Astrocyte of the spinal cord (primary cell): ENCODE results near the gene GRK4.
"Not testable (repeated sequence)": the region's sequence is repeated elsewhere in the genome, so short reads cannot be mapped to it uniquely, and the experiment has no call there.

Source experiments
- DNase-seq: peaks from one replicate; pipeline ENCODE4 v3.0.0; 2011; ENCODE audit warnings: low read depth, low spot score
- H3K4me3 ChIP-seq: 2 replicates; pipeline ENCODE4 v1.5.1; 2011; ENCODE audit warnings: low read depth, mild to moderate bottlenecking, low read length, moderate library complexity
- in situ Hi-C: cut with HindIII; loops from 2 replicates; pipeline ENCODE4 v1.10.0; 2017; ENCODE audit warnings: low sequenced_read_pairs
- TF ChIP-seq, protein P1 (sequence below): IDR thresholded peaks from 2 replicates; pipeline ENCODE4 v1.5.1; 2012; ENCODE audit warnings: low read depth, mild to moderate bottlenecking, low read length, inconsistent platforms

The GRK4 gene

DNA sequence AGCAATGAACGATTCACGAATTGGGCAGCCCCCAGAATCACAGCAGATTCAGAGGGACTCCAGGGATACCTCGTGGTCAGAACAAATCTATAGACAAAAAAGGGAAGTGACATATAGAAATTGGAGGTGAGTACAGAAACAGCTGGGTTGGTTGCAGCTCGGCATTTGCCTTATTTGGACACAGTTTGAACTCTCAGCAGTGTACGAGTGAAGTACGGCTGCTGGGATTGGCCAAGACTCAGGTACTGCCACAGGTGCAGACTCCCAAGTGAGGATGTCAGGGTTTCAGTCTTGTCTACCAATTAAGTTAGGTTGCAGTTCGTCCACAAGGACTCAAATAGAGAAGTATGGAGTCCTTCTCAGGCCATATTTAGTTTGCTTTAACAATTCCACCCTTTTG lies 82.8 kb downstream of the GRK4 start:
- in situ Hi-C loops = no loop called here
- no peak overlapping the region for H3K4me3 ChIP-seq
- no peak for DNase-seq
- TF ChIP-seq, protein P1, sequence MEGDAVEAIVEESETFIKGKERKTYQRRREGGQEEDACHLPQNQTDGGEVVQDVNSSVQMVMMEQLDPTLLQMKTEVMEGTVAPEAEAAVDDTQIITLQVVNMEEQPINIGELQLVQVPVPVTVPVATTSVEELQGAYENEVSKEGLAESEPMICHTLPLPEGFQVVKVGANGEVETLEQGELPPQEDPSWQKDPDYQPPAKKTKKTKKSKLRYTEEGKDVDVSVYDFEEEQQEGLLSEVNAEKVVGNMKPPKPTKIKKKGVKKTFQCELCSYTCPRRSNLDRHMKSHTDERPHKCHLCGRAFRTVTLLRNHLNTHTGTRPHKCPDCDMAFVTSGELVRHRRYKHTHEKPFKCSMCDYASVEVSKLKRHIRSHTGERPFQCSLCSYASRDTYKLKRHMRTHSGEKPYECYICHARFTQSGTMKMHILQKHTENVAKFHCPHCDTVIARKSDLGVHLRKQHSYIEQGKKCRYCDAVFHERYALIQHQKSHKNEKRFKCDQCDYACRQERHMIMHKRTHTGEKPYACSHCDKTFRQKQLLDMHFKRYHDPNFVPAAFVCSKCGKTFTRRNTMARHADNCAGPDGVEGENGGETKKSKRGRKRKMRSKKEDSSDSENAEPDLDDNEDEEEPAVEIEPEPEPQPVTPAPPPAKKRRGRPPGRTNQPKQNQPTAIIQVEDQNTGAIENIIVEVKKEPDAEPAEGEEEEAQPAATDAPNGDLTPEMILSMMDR = no peak

DNA sequence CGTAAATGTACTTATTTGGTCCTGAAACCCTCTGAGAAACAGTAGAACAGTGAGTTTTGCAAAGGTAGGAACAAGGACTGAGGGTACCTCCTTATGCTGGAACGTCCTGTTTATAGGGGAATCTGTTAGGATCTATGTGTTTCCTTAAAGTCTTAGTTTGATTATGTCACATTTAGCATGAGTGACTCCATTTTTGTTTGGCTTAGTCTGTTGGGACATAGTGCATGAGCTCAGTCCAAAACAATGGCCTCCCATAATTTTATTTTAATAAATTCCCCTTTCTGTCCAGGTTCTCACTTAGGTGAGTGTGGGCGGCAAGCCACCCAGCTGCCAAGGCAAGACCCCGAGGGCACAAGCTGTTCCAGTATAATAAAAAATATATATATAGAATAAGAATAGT lies 83.3 kb downstream of the GRK4 start:
- no peak for DNase-seq
- TF ChIP-seq, protein P1 = no peak
- H3K4me3 ChIP-seq = no peak overlapping the region
- in situ Hi-C loops = no loop called here

DNA sequence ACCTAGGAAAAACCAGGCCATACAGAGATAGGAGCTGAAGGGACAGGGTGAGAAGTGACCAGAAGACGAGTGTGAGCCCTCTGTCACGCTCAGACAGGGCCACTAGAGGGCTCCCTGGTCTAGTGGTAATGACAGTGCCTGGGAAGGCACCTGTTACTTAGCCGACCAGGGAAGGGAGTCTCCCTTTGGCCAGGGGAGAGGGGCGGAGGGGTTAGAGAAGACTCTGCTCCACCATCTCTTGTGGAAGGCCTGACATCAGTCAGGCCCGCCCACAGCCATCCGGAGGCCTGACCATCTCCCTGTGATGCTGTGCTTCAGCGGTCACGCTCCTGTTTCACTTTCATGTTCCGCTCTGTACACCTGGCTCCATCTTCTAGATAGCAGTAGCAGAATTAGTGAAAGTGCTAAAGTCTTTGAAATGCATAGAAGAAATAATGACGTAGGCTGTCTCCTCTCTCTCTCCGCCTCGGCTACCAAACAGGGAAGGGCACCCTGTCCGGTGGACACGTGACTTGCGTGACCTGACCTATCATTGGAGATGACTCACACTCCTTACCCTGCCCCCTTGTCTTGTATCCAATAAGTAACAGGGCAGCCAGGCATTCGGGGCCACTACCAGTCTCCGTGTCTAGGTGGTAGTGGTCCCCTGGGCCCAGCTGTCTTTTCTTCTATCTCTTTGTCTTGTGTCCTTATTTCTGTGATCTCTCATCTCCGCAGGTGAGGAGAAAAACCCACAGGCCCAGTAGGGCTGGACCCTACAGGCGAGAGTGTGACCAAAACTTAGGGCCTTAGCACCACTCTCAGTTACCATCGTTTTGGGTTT lies 84.3 kb downstream of the GRK4 start:
- TF ChIP-seq, protein P1 = peak; percentile 86
- peak; percentile 32 for DNase-seq
- in situ Hi-C loops = no loop called here
- no peak overlapping the region for H3K4me3 ChIP-seq

DNA sequence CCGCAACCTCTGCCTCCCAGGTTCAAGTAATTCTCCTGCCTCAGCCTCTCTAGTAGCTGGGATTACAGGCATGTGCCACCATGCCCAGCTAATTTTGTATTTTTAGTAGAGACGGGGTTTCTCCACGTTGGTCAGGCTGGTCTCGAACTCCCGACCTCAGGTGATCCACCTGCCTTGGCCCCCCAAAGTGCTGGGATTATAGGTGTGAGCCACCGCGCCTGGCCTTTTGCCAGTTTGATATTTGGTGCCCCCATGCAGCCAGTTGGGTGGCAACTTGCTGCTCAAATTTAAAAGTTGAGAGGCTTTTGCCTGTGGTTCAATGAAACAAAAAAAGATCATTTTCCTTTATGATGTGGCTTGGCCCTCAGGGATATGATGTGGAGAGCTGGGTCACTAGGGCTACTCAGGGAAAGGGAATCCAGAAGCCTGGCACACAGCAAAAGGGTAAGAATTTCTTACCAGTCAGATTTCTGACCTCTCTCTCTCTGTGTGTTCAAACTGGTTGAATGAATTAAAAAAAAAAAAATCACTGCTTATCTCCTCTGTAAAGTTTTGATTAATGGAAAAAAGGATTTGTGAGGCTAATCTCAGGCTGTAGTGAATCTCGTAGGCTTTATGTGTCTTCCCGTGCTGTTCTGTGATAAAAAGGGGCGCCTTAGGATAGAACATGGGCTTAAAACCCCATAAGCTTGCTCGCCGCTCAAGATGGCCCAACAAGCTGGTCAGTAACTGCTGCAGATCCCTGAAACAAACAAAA lies 87.9 kb downstream of the GRK4 start:
- in situ Hi-C loops, DNase-seq, H3K4me3 ChIP-seq: not testable (repeated sequence)

DNA sequence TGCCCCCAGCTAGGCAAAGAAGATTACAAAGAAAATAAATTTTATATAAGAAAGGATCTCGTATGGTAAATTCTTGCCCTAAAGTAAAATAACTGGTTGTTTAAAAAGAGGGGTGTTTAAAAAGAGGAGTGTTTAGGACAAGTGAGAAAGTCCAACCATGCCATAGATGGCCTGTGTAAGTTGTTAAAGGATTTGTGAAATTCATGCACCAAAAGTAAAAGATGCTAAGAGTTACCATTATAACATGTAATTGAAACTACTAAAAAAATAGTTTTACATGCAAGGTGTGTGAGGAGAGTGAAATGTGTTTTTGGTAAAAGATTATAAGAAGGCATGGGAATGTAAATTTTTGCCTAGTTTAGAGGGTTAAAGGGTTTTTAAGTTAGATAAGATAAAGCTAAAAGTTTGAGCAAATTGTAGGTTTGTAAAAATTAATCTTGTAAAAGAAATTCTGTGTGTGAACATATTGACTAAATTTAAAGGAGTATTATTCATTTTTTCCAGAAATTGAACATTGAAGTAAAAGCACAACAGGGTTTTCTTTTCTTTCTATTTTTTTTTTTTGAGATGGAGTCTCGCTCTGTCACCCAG lies 90.9 kb downstream of the GRK4 start:
- in situ Hi-C loops = no loop called here
- TF ChIP-seq, protein P1 = no peak
- DNase-seq = no peak
- no peak overlapping the region for H3K4me3 ChIP-seq

DNA sequence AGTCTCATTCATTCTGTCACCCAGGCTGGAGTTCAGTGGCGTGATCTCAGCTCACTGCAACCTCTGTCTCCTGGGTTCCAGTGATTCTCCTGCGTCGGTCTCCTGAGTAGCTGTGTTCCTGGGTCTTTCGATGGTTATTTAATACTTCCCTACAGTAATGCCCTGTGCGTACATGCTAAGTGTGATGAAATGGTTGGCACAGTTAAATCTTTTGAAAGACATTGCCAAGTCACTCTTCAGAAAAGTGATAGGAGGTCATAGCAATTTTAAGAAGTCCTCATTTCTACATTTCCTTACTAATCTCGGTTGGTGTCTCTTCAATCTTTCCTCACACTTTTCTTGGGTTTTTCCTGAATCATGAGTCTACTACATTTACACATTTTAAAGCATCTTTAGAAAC lies 96.6 kb downstream of the GRK4 start:
- in situ Hi-C loops = no loop called here
- TF ChIP-seq, protein P1 = no peak
- no peak for DNase-seq

DNA sequence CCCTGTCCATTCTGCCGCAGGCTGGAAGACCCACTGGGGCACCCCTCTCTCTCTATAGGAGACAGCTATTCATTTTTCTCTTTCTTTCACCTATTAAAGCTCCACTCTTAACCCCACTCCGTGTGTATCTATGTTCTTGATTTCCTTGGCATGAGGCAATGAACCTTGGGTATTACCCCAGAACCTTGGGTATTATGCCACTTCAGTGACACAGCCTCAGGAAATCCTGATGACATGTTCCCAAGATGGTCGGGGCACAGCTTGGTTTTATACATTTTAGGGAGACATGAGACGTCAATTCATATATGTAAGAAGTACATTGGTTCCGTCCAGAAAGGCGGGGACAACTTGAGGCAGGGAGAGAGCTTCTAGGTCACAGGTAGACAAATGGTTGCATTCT lies 97.6 kb downstream of the GRK4 start:
- no peak for DNase-seq
- TF ChIP-seq, protein P1 = no peak
- no peak overlapping the region for H3K4me3 ChIP-seq
- in situ Hi-C loops = no loop called here

More for the DNA sequence above, 96.6 kb downstream of the GRK4 start:
- no peak overlapping the region for H3K4me3 ChIP-seq
